ENCODE results near the gene PIK3CA.

- TF ChIP-seq JUNB (IDR thresholded peaks at IDR 0.05; ENCODE audit: unreplicated experiment) (no peak), CTCF (conservative IDR thresholded peaks at IDR 0.05; ENCODE audit: low read depth in 2 of 2) (no peak), POLR2AphosphoS5 (IDR thresholded peaks at IDR 0.05; ENCODE audit: low read depth) (no peak), EZH2 (IDR thresholded peaks at IDR 0.05; ENCODE audit: low read depth, unreplicated experiment) (no peak), CREB1 (CRISPR knock-in tag; IDR thresholded peaks at IDR 0.05; ENCODE audit: low read depth) (no peak), EZH2phosphoT487 (IDR thresholded peaks at IDR 0.05; ENCODE audit: unreplicated experiment) (no peak), ZNF331 (CRISPR knock-in tag; IDR thresholded peaks at IDR 0.05; ENCODE audit: low read depth) (no peak), REST (IDR thresholded peaks at IDR 0.05; ENCODE audit: unreplicated experiment) (no peak)
Observed at GRCh38 chr3:179286331-179286730, 138.2 kb downstream of the PIK3CA start.
